Gastroesophageal sphincter (tissue), 4 donors: ENCODE measurements around the gene TFF2. TPM values are rescaled to one million over a fixed set of nuclear protein-coding genes. Genes with fewer than 3 reads are reported as not detected.

Experiments used
- ATAC-seq: fragments of 150-250 bp; one replicate; pipeline ENCODE4 v1.9.1; 2016; ENCODE audit warnings: mild to moderate bottlenecking, moderate library complexity
- H3K27ac ChIP-seq, 4 donors: fragments of 200-600 bp; sonication (generic) in 3 of 4; 1 replicate in 3 of 4; 2 replicates in 1 of 4; pipeline ENCODE4 v1.5.1; 2016 to 2019
- H3K27me3 ChIP-seq: fragments of 200-600 bp; sonication (generic); one replicate; pipeline ENCODE4 v1.5.1; 2019
- H3K36me3 ChIP-seq, 2 donors: fragments of 200-600 bp; sonication (generic); one replicate each; pipeline ENCODE4 v1.5.1; 2019; ENCODE audit warnings: control low read depth in 1 of 2
- H3K4me1 ChIP-seq, 3 donors: fragments of 200-600 bp; sonication (generic); 1 replicate in 2 of 3; 2 replicates in 1 of 3; pipeline ENCODE4 v1.5.1; 2016 to 2019; ENCODE audit warnings: control low read depth in 2 of 3
- H3K4me3 ChIP-seq, 2 donors: fragments of 200-600 bp; sonication (generic); one replicate each; pipeline ENCODE4 v1.5.1; 2019; ENCODE audit warnings: mild to moderate bottlenecking in 1 of 2, moderate library complexity in 1 of 2
- H3K9me3 ChIP-seq, 3 donors: fragments of 200-600 bp; sonication (generic); one replicate each; pipeline ENCODE4 v1.5.1; 2017 to 2019; ENCODE audit warnings: control low read depth in 2 of 3
- CTCF ChIP-seq, 4 experiments: fragments of 200-600 bp in 2 of 4; fragments of 450-650 bp in 2 of 4; sonication (generic) in 1 of 4; IDR thresholded peaks; one replicate each; pipeline ENCODE4 v1.5.1; 2017 to 2019; ENCODE audit warnings: antibody characterized with exemption in 4 of 4, mild to moderate bottlenecking in 2 of 4, moderate library complexity in 2 of 4
- EP300 ChIP-seq: sonication (generic); formaldehyde crosslinking; IDR thresholded peaks from one replicate; pipeline ENCODE4 v1.6.1; 2017; ENCODE audit warnings: antibody characterized with exemption, mild to moderate bottlenecking
- POLR2A ChIP-seq, 2 donors: fragments of 450-650 bp; IDR thresholded peaks; one replicate each; pipeline ENCODE4 v1.6.1; 2017; ENCODE audit warnings: antibody characterized with exemption in 2 of 2, mild to moderate bottlenecking in 2 of 2, moderate library complexity in 1 of 2
- POLR2AphosphoS5 ChIP-seq: sonication (generic); formaldehyde crosslinking; IDR thresholded peaks from one replicate; pipeline ENCODE4 v1.6.1; 2017; ENCODE audit warnings: antibody characterized with exemption
- WGBS, 2 donors: methylation state at CpG; one replicate each; pipeline ENCODE4 v1.1.5; 2018; ENCODE audit warnings: low coverage in 1 of 2; 5-methylcytosine and 5-hydroxymethylcytosine counted together
- total RNA-seq, 4 donors: library from RNA; depleted of rRNA; stranded (reverse); fragments of >200 nt; gene quantifications; one replicate each; pipeline ENCODE4 v1.1.0, GENCODE V29; 2016

The TFF2 gene
- total RNA-seq, 4 donors from 2014 or later: not detected

- WGBS, 2 donors: 63 to 75% methylated on average over 7 to 8 of the region's 8 CpGs
- H3K4me3 ChIP-seq: no peak overlapping the region
- H3K27ac ChIP-seq: no peak overlapping the region
- peaks cover 0 to 13% (median 0%) of the 10 kb centered on the region in 3 donors for H3K9me3 ChIP-seq
- ATAC-seq: no peak
- no peak for TF ChIP-seq POLR2AphosphoS5
- H3K4me1 ChIP-seq: no peaks in the 10 kb centered on the region
- no peaks in the 10 kb centered on the region for H3K36me3 ChIP-seq
- peaks cover 76% of the 10 kb centered on the region for H3K27me3 ChIP-seq
Measured at GRCh38 chr21:42363312-42363711, 12.5 kb upstream of the TFF2 start.

- no peaks in the 10 kb centered on the region for H3K36me3 ChIP-seq
- no peak for ATAC-seq
- 29 to 57% methylated on average over 1 to 8 of the region's 9 CpGs for WGBS, 2 donors
- no peak overlapping the region for H3K4me3 ChIP-seq
- H3K27ac ChIP-seq: no peak overlapping the region
- TF ChIP-seq POLR2AphosphoS5 (no peak), CTCF (IDR thresholded peaks at IDR 0.05) (no peak), EP300 (no peak), POLR2A (IDR thresholded peaks at IDR 0.05) (no peak)
- H3K4me1 ChIP-seq: no peaks in the 10 kb centered on the region
- peaks cover 0 to 13% (median 0%) of the 10 kb centered on the region in 3 donors for H3K9me3 ChIP-seq
- H3K27me3 ChIP-seq: peaks cover 83% of the 10 kb centered on the region
Measured at GRCh38 chr21:42362700-42363099, 11.9 kb upstream of the TFF2 start.

- Histone ChIP-seq H3K36me3 (no peaks in the 10 kb centered on the region), H3K27ac (no peak overlapping the region), H3K9me3 (peaks cover 0 to 15% (median 0%) of the 10 kb centered on the region in 3 donors), H3K27me3 (peaks cover 86% of the 10 kb centered on the region), H3K4me3 (no peak overlapping the region), H3K4me1 (no peaks in the 10 kb centered on the region)
- WGBS, 2 donors: 47 to 71% methylated on average over 8 to 12 of the region's 12 CpGs
- no peak for ATAC-seq
- TF ChIP-seq EP300 (no peak), POLR2AphosphoS5 (no peak), POLR2A (IDR thresholded peaks at IDR 0.05) (no peak), CTCF (IDR thresholded peaks at IDR 0.05) (no peak)
Measured at GRCh38 chr21:42362198-42362597, 11.4 kb upstream of the TFF2 start.

- H3K27me3 ChIP-seq: peaks cover 91% of the 10 kb centered on the region
Measured at GRCh38 chr21:42361286-42361685, 10.5 kb upstream of the TFF2 start.

GRCh38 chr21:42360317-42360716, 9.5 kb upstream of the TFF2 start:
- Histone ChIP-seq H3K27me3 (peaks cover 90% of the 10 kb centered on the region), H3K4me3 (no peak overlapping the region), H3K9me3 (peaks cover 0 to 33% (median 0%) of the 10 kb centered on the region in 3 donors), H3K27ac (no peak overlapping the region), H3K36me3 (no peaks in the 10 kb centered on the region), H3K4me1 (no peaks in the 10 kb centered on the region)
- TF ChIP-seq EP300 (no peak), CTCF (IDR thresholded peaks at IDR 0.05) (no peak), POLR2A (IDR thresholded peaks at IDR 0.05) (no peak), POLR2AphosphoS5 (no peak)
- no peak for ATAC-seq
- 54% methylated on average over 2 of the region's 2 CpGs; no CpG with 5 or more reads in 1 of the 2 donors for WGBS, 2 donors

More at GRCh38 chr21:42361286-42361685, 10.5 kb upstream of the TFF2 start:
- Histone ChIP-seq H3K4me1 (no peaks in the 10 kb centered on the region), H3K27ac (no peak overlapping the region), H3K4me3 (no peak overlapping the region), H3K9me3 (peaks cover 0 to 24% (median 0%) of the 10 kb centered on the region in 3 donors), H3K36me3 (no peaks in the 10 kb centered on the region)
- WGBS, 2 donors: 65% methylated on average over 2 of the region's 7 CpGs; no CpG with 5 or more reads in 1 of the 2 donors
- TF ChIP-seq EP300 (no peak), POLR2A (IDR thresholded peaks at IDR 0.05) (no peak), CTCF (IDR thresholded peaks at IDR 0.05) (no peak), POLR2AphosphoS5 (no peak)
- no peak for ATAC-seq
